Measurements from ENCODE around the gene EME2. TPM values are rescaled to one million over a fixed set of nuclear protein-coding genes. Genes with fewer than 3 reads are reported as not detected.
A peak's percentile ranks its signal among the peaks of the same experiment; 100 is the strongest.

EME2 gene
- total and polyA plus RNA-seq, 2 of the 13 experiments (the other 11 are each of a cell fraction or from before 2014, with no cell fraction given): 4.4 to 7.6 TPM

DNA sequence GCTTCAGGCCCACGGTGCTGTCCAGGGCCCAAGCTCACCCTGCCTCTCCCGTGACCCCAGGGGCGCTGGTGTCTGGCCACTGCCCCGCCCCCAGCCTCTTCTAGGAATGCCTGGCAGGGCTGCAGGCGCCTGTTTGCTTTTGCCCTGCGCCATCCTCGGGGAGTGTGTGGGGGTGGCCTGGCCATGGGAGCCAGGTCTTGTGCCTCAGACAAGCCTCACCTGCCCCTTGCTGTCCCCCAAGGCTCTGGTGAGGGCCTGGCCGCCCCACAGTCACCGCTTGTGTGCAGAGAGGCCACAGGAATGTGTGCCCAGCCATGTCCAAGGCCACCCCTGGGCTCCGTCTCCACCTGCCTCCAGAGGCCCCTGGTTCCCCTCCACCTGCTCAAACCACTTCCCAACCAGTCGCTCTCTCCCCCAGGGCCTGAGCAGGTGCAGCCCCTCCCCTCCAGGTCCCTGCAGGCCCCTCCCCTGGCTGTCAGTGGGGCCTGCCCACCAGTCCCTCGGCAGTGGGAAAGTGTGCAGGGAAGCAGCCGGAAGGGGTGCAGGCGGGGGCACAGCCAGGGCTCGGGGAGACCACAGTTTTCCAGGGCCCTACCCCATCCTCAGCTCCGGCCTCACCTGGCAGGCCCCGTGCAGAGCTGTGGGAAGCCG, 21.7 kb downstream of the EME2 start (continued):
- peak; percentile 49; the same call in 1 of the 2 replicates for TF ChIP-seq ZNF350 (CRISPR knock-in tag; IDR thresholded peaks at IDR 0.05; ENCODE audit: borderline replicate concordance, low read depth)
- no peak for TF ChIP-seq SOX6 (IDR thresholded peaks at IDR 0.05)
- TF ChIP-seq SOX6 (CRISPR knock-in tag; IDR thresholded peaks at IDR 0.05): peak; percentile 60
- TF ChIP-seq, protein P1, sequence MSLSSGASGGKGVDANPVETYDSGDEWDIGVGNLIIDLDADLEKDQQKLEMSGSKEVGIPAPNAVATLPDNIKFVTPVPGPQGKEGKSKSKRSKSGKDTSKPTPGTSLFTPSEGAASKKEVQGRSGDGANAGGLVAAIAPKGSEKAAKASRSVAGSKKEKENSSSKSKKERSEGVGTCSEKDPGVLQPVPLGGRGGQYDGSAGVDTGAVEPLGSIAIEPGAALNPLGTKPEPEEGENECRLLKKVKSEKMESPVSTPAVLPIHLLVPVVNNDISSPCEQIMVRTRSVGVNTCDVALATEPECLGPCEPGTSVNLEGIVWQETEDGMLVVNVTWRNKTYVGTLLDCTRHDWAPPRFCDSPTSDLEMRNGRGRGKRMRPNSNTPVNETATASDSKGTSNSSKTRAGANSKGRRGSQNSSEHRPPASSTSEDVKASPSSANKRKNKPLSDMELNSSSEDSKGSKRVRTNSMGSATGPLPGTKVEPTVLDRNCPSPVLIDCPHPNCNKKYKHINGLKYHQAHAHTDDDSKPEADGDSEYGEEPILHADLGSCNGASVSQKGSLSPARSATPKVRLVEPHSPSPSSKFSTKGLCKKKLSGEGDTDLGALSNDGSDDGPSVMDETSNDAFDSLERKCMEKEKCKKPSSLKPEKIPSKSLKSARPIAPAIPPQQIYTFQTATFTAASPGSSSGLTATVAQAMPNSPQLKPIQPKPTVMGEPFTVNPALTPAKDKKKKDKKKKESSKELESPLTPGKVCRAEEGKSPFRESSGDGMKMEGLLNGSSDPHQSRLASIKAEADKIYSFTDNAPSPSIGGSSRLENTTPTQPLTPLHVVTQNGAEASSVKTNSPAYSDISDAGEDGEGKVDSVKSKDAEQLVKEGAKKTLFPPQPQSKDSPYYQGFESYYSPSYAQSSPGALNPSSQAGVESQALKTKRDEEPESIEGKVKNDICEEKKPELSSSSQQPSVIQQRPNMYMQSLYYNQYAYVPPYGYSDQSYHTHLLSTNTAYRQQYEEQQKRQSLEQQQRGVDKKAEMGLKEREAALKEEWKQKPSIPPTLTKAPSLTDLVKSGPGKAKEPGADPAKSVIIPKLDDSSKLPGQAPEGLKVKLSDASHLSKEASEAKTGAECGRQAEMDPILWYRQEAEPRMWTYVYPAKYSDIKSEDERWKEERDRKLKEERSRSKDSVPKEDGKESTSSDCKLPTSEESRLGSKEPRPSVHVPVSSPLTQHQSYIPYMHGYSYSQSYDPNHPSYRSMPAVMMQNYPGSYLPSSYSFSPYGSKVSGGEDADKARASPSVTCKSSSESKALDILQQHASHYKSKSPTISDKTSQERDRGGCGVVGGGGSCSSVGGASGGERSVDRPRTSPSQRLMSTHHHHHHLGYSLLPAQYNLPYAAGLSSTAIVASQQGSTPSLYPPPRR (CRISPR knock-in tag; IDR thresholded peaks at IDR 0.05; ENCODE audit: borderline replicate concordance): peak; percentile 70
- TF ChIP-seq ZNF605 (CRISPR knock-in tag; IDR thresholded peaks at IDR 0.05): no peak
- TF ChIP-seq, protein P2, sequence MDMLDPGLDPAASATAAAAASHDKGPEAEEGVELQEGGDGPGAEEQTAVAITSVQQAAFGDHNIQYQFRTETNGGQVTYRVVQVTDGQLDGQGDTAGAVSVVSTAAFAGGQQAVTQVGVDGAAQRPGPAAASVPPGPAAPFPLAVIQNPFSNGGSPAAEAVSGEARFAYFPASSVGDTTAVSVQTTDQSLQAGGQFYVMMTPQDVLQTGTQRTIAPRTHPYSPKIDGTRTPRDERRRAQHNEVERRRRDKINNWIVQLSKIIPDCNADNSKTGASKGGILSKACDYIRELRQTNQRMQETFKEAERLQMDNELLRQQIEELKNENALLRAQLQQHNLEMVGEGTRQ (IDR thresholded peaks at IDR 0.05; ENCODE audit: low read depth, low read length): no peak
- TF ChIP-seq, protein P2 (CRISPR knock-in tag; IDR thresholded peaks at IDR 0.05; ENCODE audit: borderline replicate concordance): no peak
- TF ChIP-seq KDM2A (CRISPR knock-in tag; IDR thresholded peaks at IDR 0.05; ENCODE audit: borderline replicate concordance, low read depth): peak; percentile 64
- TF ChIP-seq, protein P3, sequence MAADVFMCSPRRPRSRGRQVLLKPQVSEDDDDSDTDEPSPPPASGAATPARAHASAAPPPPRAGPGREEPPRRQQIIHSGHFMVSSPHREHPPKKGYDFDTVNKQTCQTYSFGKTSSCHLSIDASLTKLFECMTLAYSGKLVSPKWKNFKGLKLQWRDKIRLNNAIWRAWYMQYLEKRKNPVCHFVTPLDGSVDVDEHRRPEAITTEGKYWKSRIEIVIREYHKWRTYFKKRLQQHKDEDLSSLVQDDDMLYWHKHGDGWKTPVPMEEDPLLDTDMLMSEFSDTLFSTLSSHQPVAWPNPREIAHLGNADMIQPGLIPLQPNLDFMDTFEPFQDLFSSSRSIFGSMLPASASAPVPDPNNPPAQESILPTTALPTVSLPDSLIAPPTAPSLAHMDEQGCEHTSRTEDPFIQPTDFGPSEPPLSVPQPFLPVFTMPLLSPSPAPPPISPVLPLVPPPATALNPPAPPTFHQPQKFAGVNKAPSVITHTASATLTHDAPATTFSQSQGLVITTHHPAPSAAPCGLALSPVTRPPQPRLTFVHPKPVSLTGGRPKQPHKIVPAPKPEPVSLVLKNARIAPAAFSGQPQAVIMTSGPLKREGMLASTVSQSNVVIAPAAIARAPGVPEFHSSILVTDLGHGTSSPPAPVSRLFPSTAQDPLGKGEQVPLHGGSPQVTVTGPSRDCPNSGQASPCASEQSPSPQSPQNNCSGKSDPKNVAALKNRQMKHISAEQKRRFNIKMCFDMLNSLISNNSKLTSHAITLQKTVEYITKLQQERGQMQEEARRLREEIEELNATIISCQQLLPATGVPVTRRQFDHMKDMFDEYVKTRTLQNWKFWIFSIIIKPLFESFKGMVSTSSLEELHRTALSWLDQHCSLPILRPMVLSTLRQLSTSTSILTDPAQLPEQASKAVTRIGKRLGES (CRISPR knock-in tag; IDR thresholded peaks at IDR 0.05; ENCODE audit: borderline replicate concordance): no peak
- TF ChIP-seq, protein P4, sequence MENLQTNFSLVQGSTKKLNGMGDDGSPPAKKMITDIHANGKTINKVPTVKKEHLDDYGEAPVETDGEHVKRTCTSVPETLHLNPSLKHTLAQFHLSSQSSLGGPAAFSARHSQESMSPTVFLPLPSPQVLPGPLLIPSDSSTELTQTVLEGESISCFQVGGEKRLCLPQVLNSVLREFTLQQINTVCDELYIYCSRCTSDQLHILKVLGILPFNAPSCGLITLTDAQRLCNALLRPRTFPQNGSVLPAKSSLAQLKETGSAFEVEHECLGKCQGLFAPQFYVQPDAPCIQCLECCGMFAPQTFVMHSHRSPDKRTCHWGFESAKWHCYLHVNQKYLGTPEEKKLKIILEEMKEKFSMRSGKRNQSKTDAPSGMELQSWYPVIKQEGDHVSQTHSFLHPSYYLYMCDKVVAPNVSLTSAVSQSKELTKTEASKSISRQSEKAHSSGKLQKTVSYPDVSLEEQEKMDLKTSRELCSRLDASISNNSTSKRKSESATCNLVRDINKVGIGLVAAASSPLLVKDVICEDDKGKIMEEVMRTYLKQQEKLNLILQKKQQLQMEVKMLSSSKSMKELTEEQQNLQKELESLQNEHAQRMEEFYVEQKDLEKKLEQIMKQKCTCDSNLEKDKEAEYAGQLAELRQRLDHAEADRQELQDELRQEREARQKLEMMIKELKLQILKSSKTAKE (CRISPR knock-in tag; IDR thresholded peaks at IDR 0.05; ENCODE audit: borderline replicate concordance): no peak; the same call in 1 of the 2 replicates
- no peak for TF ChIP-seq ZNF24 (IDR thresholded peaks at IDR 0.05)
- TF ChIP-seq ZSCAN25 (CRISPR knock-in tag; IDR thresholded peaks at IDR 0.05): no peak
- no peak for TF ChIP-seq ZNF703 (CRISPR knock-in tag; IDR thresholded peaks at IDR 0.05; ENCODE audit: borderline replicate concordance)
- no peak for TF ChIP-seq FOXK1 (CRISPR knock-in tag; IDR thresholded peaks at IDR 0.05; ENCODE audit: borderline replicate concordance, low read depth)
- TF ChIP-seq, protein P5, sequence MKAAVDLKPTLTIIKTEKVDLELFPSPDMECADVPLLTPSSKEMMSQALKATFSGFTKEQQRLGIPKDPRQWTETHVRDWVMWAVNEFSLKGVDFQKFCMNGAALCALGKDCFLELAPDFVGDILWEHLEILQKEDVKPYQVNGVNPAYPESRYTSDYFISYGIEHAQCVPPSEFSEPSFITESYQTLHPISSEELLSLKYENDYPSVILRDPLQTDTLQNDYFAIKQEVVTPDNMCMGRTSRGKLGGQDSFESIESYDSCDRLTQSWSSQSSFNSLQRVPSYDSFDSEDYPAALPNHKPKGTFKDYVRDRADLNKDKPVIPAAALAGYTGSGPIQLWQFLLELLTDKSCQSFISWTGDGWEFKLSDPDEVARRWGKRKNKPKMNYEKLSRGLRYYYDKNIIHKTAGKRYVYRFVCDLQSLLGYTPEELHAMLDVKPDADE (CRISPR knock-in tag; IDR thresholded peaks at IDR 0.05): no peak

Measured in HepG2 (cell line).